HPDE6-E6E7 (cell line): ENCODE data around the gene RPTOR.

ENCODE experiments used
- DNase-seq: peaks from one replicate; pipeline ENCODE4 v3.0.0; 2011; ENCODE audit warnings: missing footprints; ENCODE audit errors: extremely low spot score

Gene RPTOR

GRCh38 chr17:80977172-80977571 is 432.5 kb downstream of the RPTOR start:
- DNase-seq = no peak

- DNase-seq = no peak
These were observed 434.2 kb downstream of the RPTOR start for GRCh38 chr17:80978499-80979497.

GRCh38 chr17:80979547-80980378 is 435.1 kb downstream of the RPTOR start:
- DNase-seq = no peak

GRCh38 chr17:80980397-80981061 is 435.9 kb downstream of the RPTOR start:
- DNase-seq = no peak

- DNase-seq = no peak
These were observed 436.6 kb downstream of the RPTOR start for GRCh38 chr17:80981062-80981902.

GRCh38 chr17:80981929-80982425 is 437.3 kb downstream of the RPTOR start:
- DNase-seq = no peak

GRCh38 chr17:80982426-80982974 is 437.9 kb downstream of the RPTOR start:
- no peak for DNase-seq

- DNase-seq = no peak
These were observed 438.9 kb downstream of the RPTOR start for GRCh38 chr17:80983545-80983944.

GRCh38 chr17:80984749-80985148 is 440.1 kb downstream of the RPTOR start:
- DNase-seq = no peak

GRCh38 chr17:80986046-80986445 is 441.4 kb downstream of the RPTOR start:
- no peak for DNase-seq

GRCh38 chr17:80986816-80987475 is 442.3 kb downstream of the RPTOR start:
- no peak for DNase-seq

- DNase-seq = no peak
These were observed 443.4 kb downstream of the RPTOR start for GRCh38 chr17:80987941-80988461.

GRCh38 chr17:80989586-80989913 is 444.9 kb downstream of the RPTOR start:
- DNase-seq = no peak

GRCh38 chr17:80990921-80991644 is 446.4 kb downstream of the RPTOR start:
- no peak for DNase-seq

- DNase-seq = no peak
These were observed 447.0 kb downstream of the RPTOR start, which contains the start of gene CHMP6 for GRCh38 chr17:80991645-80992076. CHMP6 (plus strand) TSS chr17:80991841; CDS start chr17:80991919, 78 bp downstream.

- no peak for DNase-seq
These were observed 447.7 kb downstream of the RPTOR start for GRCh38 chr17:80992077-80992947.

- DNase-seq = no peak
These were observed 448.4 kb downstream of the RPTOR start for GRCh38 chr17:80992948-80993624.
